ENCODE measurements around the gene PLXND1. TPM values are rescaled to one million over a fixed set of nuclear protein-coding genes. Genes with fewer than 3 reads are reported as not detected.

PLXND1 gene
- polyA plus RNA-seq, 1 donor from 2014 or later, result 0.05 TPM

DNA sequence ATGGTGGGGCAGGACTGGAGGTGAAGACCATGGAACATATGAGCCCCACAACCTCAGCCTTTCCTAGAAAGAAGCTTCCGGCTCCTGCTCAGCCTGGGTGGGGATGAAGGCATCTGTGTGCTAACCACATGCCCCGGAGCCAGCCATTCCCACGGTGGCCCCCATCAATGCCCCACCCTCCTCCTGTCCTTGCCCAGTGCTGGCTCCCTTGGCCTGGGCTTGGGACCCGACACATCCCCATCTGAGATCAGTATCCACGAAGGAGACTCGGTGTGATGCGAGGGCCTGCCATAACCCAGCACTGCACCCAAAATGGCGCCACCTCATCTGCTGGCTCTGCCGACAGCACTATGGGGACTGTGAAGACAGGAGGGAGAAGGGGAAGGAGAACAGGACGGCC is 16.5 kb upstream of the PLXND1 start:
- Histone ChIP-seq H3K9ac (ENCODE audit: low read length) (no peak overlapping the region), H4K20me1 (ENCODE audit: insufficient read depth) (no peaks in the 10 kb centered on the region), H3K9me3 (ENCODE audit: low read length) (no peaks in the 10 kb centered on the region), H3K4me3 (ENCODE audit: low read length) (no peak overlapping the region), H3F3A (ENCODE audit: insufficient read depth, low read length, poor library complexity, severe bottlenecking) (no peaks in the 10 kb centered on the region), H2AFZ (ENCODE audit: low read depth, low read length) (no peak overlapping the region), H3K27me3 (ENCODE audit: insufficient read depth, low read depth, low read length) (peaks cover 14% of the 10 kb centered on the region), H3K27ac (ENCODE audit: low read length) (no peak overlapping the region), H3K36me3 (ENCODE audit: insufficient read depth, low read length) (no peaks in the 10 kb centered on the region), H3K4me2 (ENCODE audit: low read length) (no peak overlapping the region), H3K79me2 (replicated peaks; ENCODE audit: insufficient read depth, low read length) (no peaks in the 10 kb centered on the region), H3K9me2 (ENCODE audit: insufficient read depth, low read length) (no peaks in the 10 kb centered on the region)
- TF ChIP-seq TAF1 (IDR thresholded peaks at IDR 0.05; ENCODE audit: low read depth) (no peak), POLR2AphosphoS5 (IDR thresholded peaks at IDR 0.05) (no peak)

GRCh38 chr3:129622226-129622874 is 15.9 kb upstream of the PLXND1 start:
- TF ChIP-seq CTCF (IDR thresholded peaks at IDR 0.05; ENCODE audit: poor library complexity, severe bottlenecking) (no peak), EP300 (conservative IDR thresholded peaks at IDR 0.05; ENCODE audit: poor library complexity, severe bottlenecking) (no peak), EZH2 (IDR thresholded peaks at IDR 0.05; ENCODE audit: borderline replicate concordance, insufficient read depth, low read length, poor library complexity, severe bottlenecking) (no peak), TAF1 (IDR thresholded peaks at IDR 0.05; ENCODE audit: low read depth) (no peak), MXI1 (conservative IDR thresholded peaks at IDR 0.05; ENCODE audit: poor library complexity, severe bottlenecking) (no peak), POLR2AphosphoS5 (IDR thresholded peaks at IDR 0.05) (no peak), SMC3 (conservative IDR thresholded peaks at IDR 0.05; ENCODE audit: poor library complexity) (no peak), RAD21 (conservative IDR thresholded peaks at IDR 0.05) (no peak)
- TF ChIP-seq, protein P1, sequence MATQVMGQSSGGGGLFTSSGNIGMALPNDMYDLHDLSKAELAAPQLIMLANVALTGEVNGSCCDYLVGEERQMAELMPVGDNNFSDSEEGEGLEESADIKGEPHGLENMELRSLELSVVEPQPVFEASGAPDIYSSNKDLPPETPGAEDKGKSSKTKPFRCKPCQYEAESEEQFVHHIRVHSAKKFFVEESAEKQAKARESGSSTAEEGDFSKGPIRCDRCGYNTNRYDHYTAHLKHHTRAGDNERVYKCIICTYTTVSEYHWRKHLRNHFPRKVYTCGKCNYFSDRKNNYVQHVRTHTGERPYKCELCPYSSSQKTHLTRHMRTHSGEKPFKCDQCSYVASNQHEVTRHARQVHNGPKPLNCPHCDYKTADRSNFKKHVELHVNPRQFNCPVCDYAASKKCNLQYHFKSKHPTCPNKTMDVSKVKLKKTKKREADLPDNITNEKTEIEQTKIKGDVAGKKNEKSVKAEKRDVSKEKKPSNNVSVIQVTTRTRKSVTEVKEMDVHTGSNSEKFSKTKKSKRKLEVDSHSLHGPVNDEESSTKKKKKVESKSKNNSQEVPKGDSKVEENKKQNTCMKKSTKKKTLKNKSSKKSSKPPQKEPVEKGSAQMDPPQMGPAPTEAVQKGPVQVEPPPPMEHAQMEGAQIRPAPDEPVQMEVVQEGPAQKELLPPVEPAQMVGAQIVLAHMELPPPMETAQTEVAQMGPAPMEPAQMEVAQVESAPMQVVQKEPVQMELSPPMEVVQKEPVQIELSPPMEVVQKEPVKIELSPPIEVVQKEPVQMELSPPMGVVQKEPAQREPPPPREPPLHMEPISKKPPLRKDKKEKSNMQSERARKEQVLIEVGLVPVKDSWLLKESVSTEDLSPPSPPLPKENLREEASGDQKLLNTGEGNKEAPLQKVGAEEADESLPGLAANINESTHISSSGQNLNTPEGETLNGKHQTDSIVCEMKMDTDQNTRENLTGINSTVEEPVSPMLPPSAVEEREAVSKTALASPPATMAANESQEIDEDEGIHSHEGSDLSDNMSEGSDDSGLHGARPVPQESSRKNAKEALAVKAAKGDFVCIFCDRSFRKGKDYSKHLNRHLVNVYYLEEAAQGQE (IDR thresholded peaks at IDR 0.05; ENCODE audit: borderline replicate concordance), result no peak
- peaks cover 10% of the 10 kb centered on the region for H3K27me3 ChIP-seq (ENCODE audit: insufficient read depth, low read depth, low read length)
- H3K9ac ChIP-seq (ENCODE audit: low read length), result no peak overlapping the region
- no peak overlapping the region for H3K4me3 ChIP-seq (ENCODE audit: low read length)
- no peak overlapping the region for H3K27ac ChIP-seq (ENCODE audit: low read length)
- H4K20me1 ChIP-seq (ENCODE audit: insufficient read depth), result no peaks in the 10 kb centered on the region
- no peaks in the 10 kb centered on the region for H3K36me3 ChIP-seq (ENCODE audit: insufficient read depth, low read length)
- H3K9me2 ChIP-seq (ENCODE audit: insufficient read depth, low read length), result no peaks in the 10 kb centered on the region
- no peak overlapping the region for H2AFZ ChIP-seq (ENCODE audit: low read depth, low read length)
- no peaks in the 10 kb centered on the region for H3F3A ChIP-seq (ENCODE audit: insufficient read depth, low read length, poor library complexity, severe bottlenecking)
- no peak overlapping the region for H3K4me2 ChIP-seq (ENCODE audit: low read length)
- H3K79me2 ChIP-seq (replicated peaks; ENCODE audit: insufficient read depth, low read length), result no peaks in the 10 kb centered on the region
- H3K9me3 ChIP-seq (ENCODE audit: low read length), result no peaks in the 10 kb centered on the region
